Esophagus muscularis mucosa (tissue), 3 donors: ENCODE data around the gene CCDC183.

Experiments
- CTCF ChIP-seq, 3 experiments: fragments of 200-600 bp in 2 of 3; fragments of 450-650 bp in 1 of 3; sonication (generic) in 2 of 3; IDR thresholded peaks; one replicate each; pipeline ENCODE4 v1.5.1; 2017 to 2019; ENCODE audit warnings: antibody characterized with exemption in 3 of 3, mild to moderate bottlenecking in 2 of 3, moderate library complexity in 1 of 3
- POLR2A ChIP-seq: fragments of 450-650 bp; IDR thresholded peaks from one replicate; pipeline ENCODE4 v1.6.1; 2017; ENCODE audit warnings: antibody characterized with exemption, moderate library complexity, mild to moderate bottlenecking, low read depth
- POLR2AphosphoS5 ChIP-seq, 2 donors: sonication (generic); formaldehyde crosslinking; IDR thresholded peaks; one replicate each; pipeline ENCODE4 v1.6.1; 2017; ENCODE audit warnings: antibody characterized with exemption in 2 of 2

GRCh38 chr9:136757751-136758140, 38.4 kb upstream of the CCDC183 start:
- no peak for TF ChIP-seq CTCF (IDR thresholded peaks at IDR 0.05)
- TF ChIP-seq POLR2A, result no peak
- no peak for TF ChIP-seq POLR2AphosphoS5 (IDR thresholded peaks at IDR 0.05)
